ENCODE measurements around the gene GIT1.

DNA sequence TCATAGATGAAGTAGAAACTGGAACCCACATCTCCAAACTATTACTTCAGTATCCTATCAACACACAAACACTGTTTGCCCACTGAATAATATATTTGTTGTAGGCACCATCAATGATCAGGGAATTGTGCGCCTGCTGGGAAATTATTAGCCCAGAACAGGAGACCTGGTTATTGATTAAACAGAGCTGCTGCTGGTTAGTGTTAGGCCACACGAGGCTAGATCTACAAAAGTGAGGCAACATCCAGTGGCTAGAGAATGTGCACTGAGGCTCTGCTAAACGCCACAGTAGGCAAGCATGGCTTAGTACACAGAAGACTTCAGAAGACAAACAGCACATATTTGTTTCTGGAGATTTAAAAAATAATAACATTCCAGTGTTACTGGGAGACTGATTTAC, 33.6 kb downstream of the GIT1 start:
- TF ChIP-seq, protein P1, sequence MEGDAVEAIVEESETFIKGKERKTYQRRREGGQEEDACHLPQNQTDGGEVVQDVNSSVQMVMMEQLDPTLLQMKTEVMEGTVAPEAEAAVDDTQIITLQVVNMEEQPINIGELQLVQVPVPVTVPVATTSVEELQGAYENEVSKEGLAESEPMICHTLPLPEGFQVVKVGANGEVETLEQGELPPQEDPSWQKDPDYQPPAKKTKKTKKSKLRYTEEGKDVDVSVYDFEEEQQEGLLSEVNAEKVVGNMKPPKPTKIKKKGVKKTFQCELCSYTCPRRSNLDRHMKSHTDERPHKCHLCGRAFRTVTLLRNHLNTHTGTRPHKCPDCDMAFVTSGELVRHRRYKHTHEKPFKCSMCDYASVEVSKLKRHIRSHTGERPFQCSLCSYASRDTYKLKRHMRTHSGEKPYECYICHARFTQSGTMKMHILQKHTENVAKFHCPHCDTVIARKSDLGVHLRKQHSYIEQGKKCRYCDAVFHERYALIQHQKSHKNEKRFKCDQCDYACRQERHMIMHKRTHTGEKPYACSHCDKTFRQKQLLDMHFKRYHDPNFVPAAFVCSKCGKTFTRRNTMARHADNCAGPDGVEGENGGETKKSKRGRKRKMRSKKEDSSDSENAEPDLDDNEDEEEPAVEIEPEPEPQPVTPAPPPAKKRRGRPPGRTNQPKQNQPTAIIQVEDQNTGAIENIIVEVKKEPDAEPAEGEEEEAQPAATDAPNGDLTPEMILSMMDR (IDR thresholded peaks at IDR 0.05) = no peak
- TF ChIP-seq POLR2AphosphoS5 (IDR thresholded peaks at IDR 0.05) = no peak

Data from esophagus muscularis mucosa (tissue), 3 donors.